Activated T-cell treated with anti-CD3 and anti-CD28 coated beads, Interleukin-2, amount 50 U/mL, for 72 hours (primary cell): ENCODE data around the gene CD2AP. TPM values are rescaled to one million over a fixed set of nuclear protein-coding genes. Genes with fewer than 3 reads are reported as not detected.
"Not testable (repeated sequence)": the region's sequence is repeated elsewhere in the genome, so short reads cannot be mapped to it uniquely, and the experiment has no call there.

ENCODE experiments used
- ATAC-seq, 2 donors: fragments of 150-1000 bp; cut with Tn5 transposase; replicated peaks in 1 of 2; 2 replicates each; pipeline ENCODE4 v1.10.0; 2021; ENCODE audit warnings: moderate library complexity in 2 of 2, mild to moderate bottlenecking in 1 of 2
- DNase-seq, 2 donors: peaks; one replicate each; pipeline ENCODE4 v3.0.0; 2021 to 2022; ENCODE audit warnings: mixed read lengths in 1 of 2
- H3K27ac Mint-ChIP-seq: one replicate; pipeline ENCODE4 v1.8.0; 2022; ENCODE audit warnings: mild to moderate bottlenecking, moderate library complexity, mixed read lengths
- H3K27me3 Mint-ChIP-seq: one replicate; pipeline ENCODE4 v1.8.0; 2022; ENCODE audit warnings: low read depth, mixed read lengths
- H3K36me3 Mint-ChIP-seq, 2 donors: one replicate each; pipeline ENCODE4 v1.8.0; 2022; ENCODE audit warnings: mixed read lengths in 2 of 2, mild to moderate bottlenecking in 1 of 2; ENCODE audit not compliant: insufficient read depth in 2 of 2
- H3K4me1 Mint-ChIP-seq: one replicate; pipeline ENCODE4 v1.8.0; 2022; ENCODE audit warnings: low read depth, mixed read lengths
- H3K4me3 Mint-ChIP-seq, 2 donors: one replicate each; pipeline ENCODE4 v1.8.0; 2022; ENCODE audit warnings: mild to moderate bottlenecking in 2 of 2, mixed read lengths in 2 of 2, moderate library complexity in 2 of 2
- H3K9me3 Mint-ChIP-seq, 2 donors: one replicate each; pipeline ENCODE4 v1.8.0; 2022; ENCODE audit warnings: mixed read lengths in 2 of 2
- total RNA-seq, 2 donors: library from RNA; stranded (reverse); gene quantifications; one replicate each; pipeline ENCODE4 v1.2.3, GENCODE V29; 2022

The CD2AP gene
- 10 to 100 TPM; 29.3 to 29.5 TPM for total RNA-seq

DNA sequence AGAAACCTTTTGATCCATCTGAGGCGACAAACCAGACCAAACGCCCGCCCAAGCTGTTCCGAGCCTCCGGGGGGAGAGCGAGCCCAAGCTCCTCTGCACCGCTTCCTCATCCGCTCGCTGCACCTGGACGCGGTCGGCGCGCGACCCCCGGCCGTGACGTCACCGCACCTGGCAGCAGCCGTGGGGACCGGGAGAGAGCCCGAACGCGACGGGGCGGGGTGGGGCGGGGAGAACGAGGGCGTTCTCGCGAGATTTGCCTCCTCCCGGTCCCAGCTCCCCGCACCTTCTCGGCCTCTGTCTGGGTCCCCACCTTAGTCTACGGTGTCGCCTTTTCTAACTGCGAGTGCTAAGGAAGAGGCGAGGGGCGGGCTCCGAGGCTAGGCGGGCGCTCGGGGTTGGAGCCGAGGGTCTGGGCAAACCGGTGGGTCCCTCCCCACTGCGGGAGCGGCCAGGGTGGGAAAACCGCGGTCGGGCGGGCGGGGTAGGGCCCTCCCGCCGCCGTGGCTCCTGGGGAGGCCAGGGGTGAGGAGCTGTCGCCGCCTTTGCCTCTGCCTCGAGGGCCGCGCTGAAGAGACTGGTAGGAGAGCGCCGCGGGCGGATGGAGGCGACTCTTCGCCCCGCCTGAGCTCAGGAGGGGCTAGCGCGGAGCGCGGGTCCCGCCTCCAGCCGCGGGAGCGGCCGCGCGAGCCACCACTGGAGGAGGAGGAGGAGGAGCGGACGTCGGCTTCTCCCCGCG, at the start of gene CD2AP:
Gene CD2AP, plus strand, starts transcription at position 293 of the 736 bp plus-strand sequence. CDS start 456 bp downstream, outside the sequence.
- Mint-ChIP-seq H3K27ac (peak within 1 kb of the TSS; percentile 99), H3K9me3 (no peaks in the 10 kb centered on the region), H3K4me3 (peak within 1 kb of the TSS; percentile 100), H3K36me3 (peaks cover 3 to 7% of the 10 kb centered on the region in 2 donors), H3K27me3 (no peaks in the 10 kb centered on the region), H3K4me1 (peaks cover 47% of the 10 kb centered on the region)
- peak; percentile 85 for DNase-seq
- ATAC-seq = peak; percentile 85 to 87

DNA sequence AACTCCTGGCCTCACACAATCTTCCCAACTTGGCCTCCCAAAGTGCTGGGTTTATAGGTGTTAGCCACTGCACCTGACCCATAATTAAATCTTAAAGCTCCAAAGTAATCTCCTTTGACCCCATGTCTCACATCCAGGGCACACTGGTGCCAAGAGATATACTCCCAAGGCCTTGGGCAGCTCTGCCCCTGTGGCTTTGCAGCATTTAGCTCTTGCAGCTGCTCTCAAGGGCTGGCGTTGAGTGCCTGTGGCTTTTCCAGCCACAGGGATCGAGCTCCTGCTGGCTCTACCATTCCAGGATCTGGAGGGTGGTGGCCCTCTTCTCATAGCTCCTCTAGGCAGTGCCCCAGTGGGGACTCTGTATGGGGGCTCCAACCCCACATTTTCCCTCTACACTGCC, 49.3 kb upstream of the CD2AP start:
- ATAC-seq = no peak
- Mint-ChIP-seq H3K4me3 (no peak overlapping the region), H3K27me3 (no peaks in the 10 kb centered on the region)

DNA sequence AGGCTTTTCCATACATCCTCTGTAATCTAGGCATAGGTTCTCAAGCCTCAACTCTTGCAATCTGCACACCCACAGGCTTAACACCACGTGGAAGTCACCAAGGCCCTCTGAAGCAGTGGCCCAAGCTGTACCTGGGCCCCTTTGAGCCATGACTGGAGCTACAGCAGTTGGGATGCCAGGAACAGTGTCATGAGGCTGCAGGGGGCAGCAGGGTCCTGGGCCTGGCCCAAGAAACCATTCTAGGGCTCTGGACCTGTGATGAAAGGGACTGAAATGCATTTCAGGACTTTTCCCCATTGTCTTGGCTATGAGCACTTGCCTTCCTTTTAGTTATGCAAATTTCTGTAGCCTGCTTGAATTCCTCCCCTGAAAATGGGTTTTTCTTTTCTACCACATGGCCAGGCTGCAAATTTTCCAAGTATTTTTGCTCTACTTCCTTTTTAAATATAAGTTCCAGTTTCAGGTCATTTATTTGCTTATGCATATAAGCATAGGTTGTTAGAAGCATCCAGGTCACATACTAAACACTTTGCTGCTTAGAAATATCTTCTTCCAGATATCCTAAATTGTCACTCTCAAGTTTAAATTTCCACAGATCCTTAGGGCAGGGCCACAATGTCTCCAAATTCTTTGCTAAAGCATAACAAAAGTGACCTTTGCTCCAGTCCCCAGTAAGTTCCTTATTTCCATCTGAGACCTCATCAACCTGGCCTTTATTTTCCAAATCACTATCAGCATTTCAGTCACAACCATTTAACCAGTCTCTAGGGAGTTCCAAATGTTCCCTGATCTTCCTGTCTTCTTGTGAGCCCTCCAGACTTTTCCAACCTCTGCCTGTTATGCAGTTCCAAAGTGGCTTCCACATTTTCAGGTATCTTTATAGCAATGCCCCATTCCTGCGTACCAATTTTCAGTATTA, 48.6 kb upstream of the CD2AP start:
- peaks cover 15% of the 10 kb centered on the region in 2 donors for H3K9me3 Mint-ChIP-seq
- ATAC-seq (no peak), DNase-seq (no peak)
- no peaks in the 10 kb centered on the region for H3K27me3 Mint-ChIP-seq
- H3K4me1 Mint-ChIP-seq = peaks cover 7% of the 10 kb centered on the region
- no peak overlapping the region for H3K4me3 Mint-ChIP-seq
- peaks cover 0 to 7% of the 10 kb centered on the region in 2 donors for H3K36me3 Mint-ChIP-seq
- no peak overlapping the region for H3K27ac Mint-ChIP-seq

More for the DNA sequence above, 49.3 kb upstream of the CD2AP start:
- no peak for DNase-seq
- H3K9me3 Mint-ChIP-seq = peaks cover 15% of the 10 kb centered on the region in 2 donors
- H3K4me1 Mint-ChIP-seq = peaks cover 7% of the 10 kb centered on the region
- peaks cover 0 to 7% of the 10 kb centered on the region in 2 donors for H3K36me3 Mint-ChIP-seq
- H3K27ac Mint-ChIP-seq = no peak overlapping the region

DNA sequence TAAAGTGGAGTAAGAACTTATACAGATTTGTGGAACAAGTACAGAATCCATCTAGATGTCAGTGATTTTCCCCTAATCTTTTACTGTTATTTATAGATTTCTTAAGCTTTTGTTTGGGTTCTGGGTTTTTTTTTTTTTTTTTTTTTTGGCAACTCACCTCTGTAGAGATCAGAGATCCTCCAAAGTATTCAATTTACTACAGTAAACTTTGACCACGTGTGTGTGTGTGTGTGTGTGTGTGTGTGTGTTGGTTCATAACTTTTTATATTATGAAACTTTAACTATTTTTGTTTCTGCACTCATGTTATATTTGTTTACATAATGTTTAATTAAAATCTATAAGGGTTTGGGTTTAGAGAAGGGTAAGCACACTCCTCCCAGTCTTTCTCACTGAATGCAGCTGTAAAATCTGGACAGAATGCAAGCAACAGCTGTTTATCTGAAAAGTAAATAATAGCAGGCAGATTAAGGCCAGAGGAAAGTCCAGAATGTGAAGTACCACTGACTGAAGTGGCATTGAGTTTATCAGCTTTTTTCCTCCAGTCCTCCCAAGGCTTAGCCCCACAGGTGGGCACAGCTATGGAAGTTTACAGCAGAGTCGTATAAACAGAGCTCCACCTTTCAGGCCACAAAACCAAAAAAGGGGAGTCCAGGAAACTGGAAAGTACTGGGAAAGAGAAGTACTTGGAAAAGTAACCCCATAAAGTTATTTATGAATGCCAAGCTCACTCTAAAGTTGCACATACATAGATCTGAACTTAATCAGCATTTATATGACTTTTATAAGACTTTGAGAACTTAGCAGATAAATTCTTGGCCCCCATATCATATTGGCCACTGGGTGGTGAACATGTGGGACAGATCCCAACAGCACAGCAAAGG, 43.0 kb upstream of the CD2AP start:
- Mint-ChIP-seq H3K4me3 (no peak overlapping the region), H3K36me3 (no peaks in the 10 kb centered on the region), H3K9me3 (peaks cover 4 to 9% of the 10 kb centered on the region in 2 donors), H3K4me1 (no peaks in the 10 kb centered on the region), H3K27ac (no peak overlapping the region), H3K27me3 (no peaks in the 10 kb centered on the region)
- ATAC-seq = no peak
- DNase-seq = no peak

GRCh38 chr6:47435254-47435612, 42.4 kb upstream of the CD2AP start:
- H3K9me3 Mint-ChIP-seq = peaks cover 3 to 9% of the 10 kb centered on the region in 2 donors
- no peak overlapping the region for H3K27ac Mint-ChIP-seq
- no peaks in the 10 kb centered on the region for H3K27me3 Mint-ChIP-seq
- ATAC-seq (no peak), DNase-seq (no peak)
- no peaks in the 10 kb centered on the region for H3K36me3 Mint-ChIP-seq
- H3K4me1 Mint-ChIP-seq = no peaks in the 10 kb centered on the region
- no peak overlapping the region for H3K4me3 Mint-ChIP-seq

DNA sequence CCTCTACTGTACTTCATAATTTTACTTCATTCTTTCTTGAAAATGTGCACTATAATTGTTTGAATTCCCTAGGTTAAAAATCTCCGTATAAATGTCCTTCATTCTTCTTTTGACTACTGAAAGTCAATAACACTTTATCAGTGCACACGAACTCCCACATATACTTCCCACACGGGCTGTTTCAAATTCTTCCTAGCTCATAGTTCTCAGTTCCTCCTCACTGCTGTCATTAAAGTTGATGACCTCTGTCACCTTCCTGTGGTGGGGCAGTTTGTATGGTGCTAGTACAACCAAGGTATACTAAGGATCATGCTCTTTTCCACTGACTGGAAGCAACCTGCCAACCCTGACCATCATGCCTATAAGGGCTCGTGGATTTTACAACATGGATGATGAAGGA, 40.0 kb upstream of the CD2AP start:
- no peak for ATAC-seq
- Mint-ChIP-seq H3K27me3 (no peaks in the 10 kb centered on the region), H3K36me3 (no peaks in the 10 kb centered on the region), H3K9me3 (no peaks in the 10 kb centered on the region), H3K4me3 (no peak overlapping the region), H3K4me1 (no peaks in the 10 kb centered on the region), H3K27ac (no peak overlapping the region)
- no peak for DNase-seq

GRCh38 chr6:47438481-47439347, 38.9 kb upstream of the CD2AP start:
- DNase-seq (no peak), ATAC-seq (no peak)
- no peak overlapping the region for H3K27ac Mint-ChIP-seq
- no peaks in the 10 kb centered on the region for H3K27me3 Mint-ChIP-seq
- H3K4me3 Mint-ChIP-seq = no peak overlapping the region
- H3K9me3 Mint-ChIP-seq = no peaks in the 10 kb centered on the region
- H3K4me1 Mint-ChIP-seq = no peaks in the 10 kb centered on the region
- H3K36me3 Mint-ChIP-seq = no peaks in the 10 kb centered on the region

GRCh38 chr6:47439348-47439668, 38.3 kb upstream of the CD2AP start:
- ATAC-seq (no peak), DNase-seq (no peak)
- H3K9me3 Mint-ChIP-seq = no peaks in the 10 kb centered on the region
- H3K4me1 Mint-ChIP-seq = no peaks in the 10 kb centered on the region
- H3K36me3 Mint-ChIP-seq = no peaks in the 10 kb centered on the region
- H3K27me3 Mint-ChIP-seq = no peaks in the 10 kb centered on the region
- no peak overlapping the region for H3K27ac Mint-ChIP-seq
- H3K4me3 Mint-ChIP-seq = no peak overlapping the region

GRCh38 chr6:47440719-47441118, 36.9 kb upstream of the CD2AP start:
- no peaks in the 10 kb centered on the region for H3K9me3 Mint-ChIP-seq
- ATAC-seq (no peak), DNase-seq (no peak)
- no peaks in the 10 kb centered on the region for H3K36me3 Mint-ChIP-seq
- H3K4me1 Mint-ChIP-seq = no peaks in the 10 kb centered on the region
- H3K4me3 Mint-ChIP-seq = no peak overlapping the region
- H3K27ac Mint-ChIP-seq = no peak overlapping the region
- no peaks in the 10 kb centered on the region for H3K27me3 Mint-ChIP-seq

DNA sequence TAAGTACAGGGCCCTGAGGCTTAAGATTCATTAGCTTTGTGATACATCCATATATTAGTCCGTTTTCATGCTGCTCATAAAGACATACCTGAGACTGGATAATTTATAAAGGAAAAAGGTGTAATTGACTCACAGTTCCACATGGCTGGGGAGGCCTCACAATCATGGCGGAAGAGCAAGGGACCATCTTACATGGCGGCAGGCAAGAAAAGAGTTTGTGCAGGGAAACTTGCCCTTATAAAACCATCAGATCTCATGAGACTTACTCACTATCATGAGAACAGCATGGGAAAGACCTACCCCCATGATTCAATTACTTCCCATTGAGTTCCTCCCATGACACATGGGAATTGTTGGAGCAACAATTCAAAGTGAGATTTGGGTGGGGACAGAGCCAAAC, 32.6 kb upstream of the CD2AP start:
- H3K27ac Mint-ChIP-seq, H3K27me3 Mint-ChIP-seq, H3K4me1 Mint-ChIP-seq, DNase-seq, ATAC-seq, H3K9me3 Mint-ChIP-seq, H3K36me3 Mint-ChIP-seq, H3K4me3 Mint-ChIP-seq: not testable (repeated sequence)

- DNase-seq = no peak
- Mint-ChIP-seq H3K36me3 (no peaks in the 10 kb centered on the region), H3K4me3 (no peak overlapping the region), H3K27me3 (no peaks in the 10 kb centered on the region), H3K9me3 (no peaks in the 10 kb centered on the region), H3K27ac (no peak overlapping the region), H3K4me1 (peaks cover 6% of the 10 kb centered on the region)
- ATAC-seq = peak; percentile 56 to 73
Measured at GRCh38 chr6:47446669-47447330, 30.8 kb upstream of the CD2AP start.

GRCh38 chr6:47447722-47448121, 29.9 kb upstream of the CD2AP start:
- ATAC-seq = no peak
- H3K4me1 Mint-ChIP-seq = peaks cover 6% of the 10 kb centered on the region
- H3K9me3 Mint-ChIP-seq = no peaks in the 10 kb centered on the region

More at GRCh38 chr6:47447722-47448121, 29.9 kb upstream of the CD2AP start:
- H3K4me3 Mint-ChIP-seq = no peak overlapping the region
- no peaks in the 10 kb centered on the region for H3K36me3 Mint-ChIP-seq
- H3K27me3 Mint-ChIP-seq = no peaks in the 10 kb centered on the region
- no peak overlapping the region for H3K27ac Mint-ChIP-seq
- DNase-seq = no peak
